K562 (cell line): Measurements from ENCODE around the gene OTOG. TPM values are rescaled to one million over a fixed set of nuclear protein-coding genes. Genes with fewer than 3 reads are reported as not detected.

Experiments used
- ATAC-seq: fragments of 200-7000 bp; cut with Tn5 transposase; 3 replicates; pipeline ENCODE4 v1.9.1; 2020; ENCODE audit warnings: moderate library complexity
- BruUV-seq: library from RNA; stranded (reverse); fragments of 400-500 nt; replicated peaks from 2 replicates; lab custom pipeline; 2021; lab: Mats Ljungman, UMichigan
- CTCF ChIA-PET: fragments of 300-600 bp; formaldehyde crosslinking; extraction: SDS; loops from one replicate; lab custom pipeline; 2021; ENCODE audit warnings: low intra/inter-chr PET ratio; lab: Yijun Ruan, JAX
- POLR2A ChIA-PET: fragments of 300-600, 350-650 bp; sonication (Branson Sonifier 250); formaldehyde crosslinking; extraction: SDS; loops from one replicate; lab custom pipeline; 2021; ENCODE audit warnings: antibody characterized with exemption, inconsistent platforms; lab: Yijun Ruan, JAX
- DNase-seq, 4 experiments: peaks; one replicate each; pipeline versions ENCODE4 v3.0.0 to v3.0.0-alpha.2; 2011 to 2018; ENCODE audit warnings: low spot score in 3 of 4, mixed read lengths in 3 of 4; ENCODE audit errors: extremely low read depth in 1 of 4
- FAIRE-seq: peaks from 2 replicates; lab custom pipeline; 2011; peaks lifted over from hg19 to GRCh38; lab: Jason Lieb, UNC
- H2AFZ ChIP-seq: 2 replicates; pipeline ENCODE4 v1.6.0; 2011; ENCODE audit warnings: low read depth, low read length, control low read depth, inconsistent platforms
- H3K27ac ChIP-seq: fragments of 200-600 bp; 3 replicates; pipeline ENCODE4 v1.8.0; 2011; ENCODE audit warnings: low read depth, mild to moderate bottlenecking, control low read depth, inconsistent platforms, low read length, moderate library complexity, mixed read lengths; ENCODE audit errors: extremely low read depth
- H3K27me3 ChIP-seq, 2 experiments: fragments of 300-600 bp in 1 of 2; 2 replicates in 1 of 2; 3 replicates in 1 of 2; pipeline versions ENCODE4 v1.6.0 to v1.8.0; 2011; ENCODE audit warnings: inconsistent platforms in 2 of 2, low read length in 2 of 2, mild to moderate bottlenecking in 1 of 2, mixed read lengths in 1 of 2, moderate library complexity in 1 of 2; ENCODE audit not compliant: control insufficient read depth in 2 of 2, insufficient read depth in 2 of 2
- H3K36me3 ChIP-seq: fragments of 300-600 bp; 3 replicates; pipeline ENCODE4 v1.8.0; 2011; ENCODE audit warnings: mild to moderate bottlenecking, low read length, inconsistent platforms; ENCODE audit not compliant: control insufficient read depth, insufficient read depth
- H3K4me1 ChIP-seq, 2 experiments: fragments of 200-600 bp in 1 of 2; replicated peaks in 1 of 2; 2 replicates in 1 of 2; 3 replicates in 1 of 2; pipeline versions ENCODE4 v1.5.1 to v1.8.0; 2011; ENCODE audit warnings: inconsistent platforms in 2 of 2, low read length in 2 of 2, mild to moderate bottlenecking in 1 of 2, mixed read lengths in 1 of 2, moderate library complexity in 1 of 2; ENCODE audit not compliant: control insufficient read depth in 2 of 2, insufficient read depth in 2 of 2
- H3K4me2 ChIP-seq: 2 replicates; pipeline ENCODE4 v1.6.1; 2011; ENCODE audit warnings: low read length, control low read depth, inconsistent platforms, mixed read lengths; ENCODE audit not compliant: insufficient read depth
- H3K4me3 ChIP-seq: fragments of 200-600 bp; sonication (generic), shearing (Covaris generic); 2 replicates; pipeline ENCODE4 v1.5.1; 2016; ENCODE audit warnings: control low read depth, inconsistent platforms
- H3K79me2 ChIP-seq: fragments of 200-600 bp; 3 replicates; pipeline ENCODE4 v1.8.0; 2011; ENCODE audit warnings: low read length, inconsistent platforms; ENCODE audit not compliant: control insufficient read depth, insufficient read depth
- H3K9ac ChIP-seq, 2 experiments: 2 replicates each; pipeline versions ENCODE4 v1.6.0 to v1.6.1; 2011; ENCODE audit warnings: low read depth in 2 of 2, low read length in 2 of 2, control low read depth in 1 of 2, inconsistent platforms in 1 of 2, mild to moderate bottlenecking in 1 of 2, mixed read lengths in 1 of 2; ENCODE audit not compliant: insufficient read depth in 1 of 2
- H3K9me1 ChIP-seq: one replicate; pipeline ENCODE4 v1.6.0; 2011; ENCODE audit warnings: inconsistent platforms, mild to moderate bottlenecking, low read length, moderate library complexity; ENCODE audit not compliant: control insufficient read depth, insufficient read depth
- H3K9me3 ChIP-seq: replicated peaks from 2 replicates; pipeline ENCODE4 v1.5.1; 2011; ENCODE audit warnings: low read depth, low read length, inconsistent platforms; ENCODE audit not compliant: control insufficient read depth, insufficient read depth
- H4K20me1 ChIP-seq: replicated peaks from 2 replicates; pipeline ENCODE4 v1.6.1; 2011; ENCODE audit warnings: low read length, inconsistent platforms, mixed read lengths; ENCODE audit not compliant: control insufficient read depth, insufficient read depth
- ARID1B ChIP-seq: fragments of 450-650 bp; IDR thresholded peaks from 2 replicates; pipeline ENCODE4 v1.6.1; 2016; ENCODE audit warnings: antibody characterized with exemption, mild to moderate bottlenecking, inconsistent platforms
- CCAR2 ChIP-seq: fragments of 200-400 bp; formaldehyde crosslinking; IDR thresholded peaks from 2 replicates; pipeline ENCODE4 v1.6.1; 2017; ENCODE audit warnings: mild to moderate bottlenecking, low read depth, low read length
- CEBPZ ChIP-seq: fragments of 150-350 bp; IDR thresholded peaks from 2 replicates; pipeline ENCODE4 v1.6.1; 2014; ENCODE audit warnings: low read depth, mild to moderate bottlenecking, low read length, borderline replicate concordance
- HCFC1 ChIP-seq: IDR thresholded peaks from 2 replicates; pipeline ENCODE4 v1.6.1; 2012; ENCODE audit warnings: low read depth, low read length, improper control_type of control experiment
- HDAC1 ChIP-seq, 2 experiments: fragments of 450-650 bp; IDR thresholded peaks; 2 replicates each; pipeline ENCODE4 v1.6.1; 2016 to 2017; ENCODE audit warnings: inconsistent platforms in 1 of 2, mild to moderate bottlenecking in 1 of 2, moderate library complexity in 1 of 2
- MTA2 ChIP-seq: fragments of 450-650 bp; IDR thresholded peaks from 2 replicates; pipeline ENCODE4 v1.6.1; 2016; ENCODE audit warnings: low read depth
- MTF1 ChIP-seq: fragments of 250-450 bp; sonication (Bioruptor Pico); IDR thresholded peaks from 2 replicates; pipeline ENCODE4 v1.9.0; 2021; ENCODE audit warnings: moderate library complexity, mild to moderate bottlenecking, inconsistent platforms, borderline replicate concordance
- POLR2AphosphoS2 ChIP-seq: IDR thresholded peaks from 2 replicates; pipeline ENCODE4 v1.6.1; 2012; ENCODE audit warnings: low read length, improper control_type of control experiment
- POLR2AphosphoS5 ChIP-seq: IDR thresholded peaks from 2 replicates; pipeline ENCODE4 v1.6.1; 2011; ENCODE audit warnings: mild to moderate bottlenecking, low read depth, low read length, moderate library complexity; ENCODE audit not compliant: control insufficient read depth, insufficient read depth
- RHOXF2B ChIP-seq: fragments of 250-450 bp; sonication (Bioruptor Pico); conservative IDR thresholded peaks from 2 replicates; pipeline ENCODE4 v1.5.1; 2021
- SAFB2 ChIP-seq: fragments of 200-400 bp; formaldehyde crosslinking; IDR thresholded peaks from 2 replicates; pipeline ENCODE4 v1.6.1; 2018; ENCODE audit warnings: borderline replicate concordance, low read length, low read depth, moderate library complexity; ENCODE audit not compliant: severe bottlenecking
- ZNF12 ChIP-seq: sonication (generic); formaldehyde crosslinking; IDR thresholded peaks from 2 replicates; pipeline ENCODE4 v1.4.0; 2020; ENCODE audit warnings: mild to moderate bottlenecking, missing genetic modification reagents
- WGBS: fragments of 100-300 bp; shearing (Covaris generic); methylation state at CpG from one replicate; pipeline ENCODE4 v1.1.6; 2016; ENCODE audit warnings: low coverage, mixed read lengths; ENCODE audit not compliant: insufficient coverage; ENCODE audit errors: missing lambda C conversion rate; 5-methylcytosine and 5-hydroxymethylcytosine counted together
- in situ Hi-C: fragments of 300-500 bp; cut with MboI; formaldehyde crosslinking; loops from 4 replicates; pipeline ENCODE4 v1.15.0; 2018; ENCODE audit warnings: inconsistent platforms, mixed read lengths
- intact Hi-C: fragments of 100-400 bp; cut with micrococcal nuclease; formaldehyde crosslinking; loops from 2 replicates; pipeline ENCODE4 v1.14.2; 2022
- polyA plus RNA-seq, 8 experiments: library from polyadenylated mRNA; depleted of rRNA in 4 of 8; stranded (reverse) in 5 of 8; unstranded in 3 of 8; fragments of >200 nt; fragmentation: Nextera tagmentation in 2 of 8; fragmentation: Illumina TruSeq in 1 of 8; extraction: Ambion mirVana in 2 of 8; extraction: Trizol in 1 of 8; gene quantifications; 2 replicates each; pipeline versions ENCODE4 v1.2.1 to v1.2.3, GENCODE V29; 2011 to 2014; ENCODE audit warnings: inconsistent platforms in 1 of 8, missing spikeins in 1 of 8
- total RNA-seq, 7 experiments: library from RNA; depleted of rRNA in 6 of 7; stranded (reverse); fragments of >200 nt in 6 of 7; fragmentation: Illumina TruSeq in 2 of 7; extraction: Trizol in 2 of 7; gene quantifications; 2 replicates each; pipeline versions ENCODE4 v1.2.1 to v1.2.3, GENCODE V29; 2011 to 2021; ENCODE audit warnings: low replicate concordance in 1 of 7

Gene OTOG
- total and polyA plus RNA-seq, 9 of the 15 experiments (the other 6 are each of a cell fraction or from before 2014, with no cell fraction given): not detected

- WGBS: 3% methylated on average over 5 of the region's 5 CpGs
- ChIA-PET POLR2A (no interaction called here), CTCF (no interaction called here)
- Histone ChIP-seq H3K4me2 (no peak overlapping the region), H2AFZ (no peak overlapping the region), H3K9me3 (no peaks in the 10 kb centered on the region), H3K36me3 (no peaks in the 10 kb centered on the region)
- no peak for TF ChIP-seq MTF1 (CRISPR knock-in tag)
- TF ChIP-seq ARID1B: no peak
- TF ChIP-seq CCAR2: no peak
- TF ChIP-seq HCFC1: no peak
- TF ChIP-seq MTA2: no peak
- no peak for TF ChIP-seq CEBPZ
- TF ChIP-seq RHOXF2B: no peak
- no peak for TF ChIP-seq ZNF12 (CRISPR knock-in tag)
- TF ChIP-seq HDAC1 (IDR thresholded peaks at IDR 0.05): no peak
- no peak for TF ChIP-seq POLR2AphosphoS2
- TF ChIP-seq SAFB2: no peak
- TF ChIP-seq POLR2AphosphoS5: no peak
- TF ChIP-seq, all 486 proteins: peak for 0
- no peak overlapping the region for H3K4me3 ChIP-seq
- H3K9me1 ChIP-seq: no peaks in the 10 kb centered on the region
- no peak overlapping the region for H3K27ac ChIP-seq
- H4K20me1 ChIP-seq: no peaks in the 10 kb centered on the region
- H3K27me3 ChIP-seq: peaks cover 5 to 29% of the 10 kb centered on the region in 2 experiments; a peak in 4 of 5 replicates
- H3K9ac ChIP-seq: 0 out of 4 replicates have a peak overlapping the region, but pooled peaks of 1 of the 2 experiments have one; percentile 35
- DNase-seq: no peak
- ATAC-seq: no peak
- intact Hi-C loops (no loop called here), in situ Hi-C loops (no loop called here)
- no peaks in the 10 kb centered on the region for H3K79me2 ChIP-seq
- peaks cover 0 to 7% of the 10 kb centered on the region in 2 experiments; a peak in 1 of 5 replicates for H3K4me1 ChIP-seq
- BruUV-seq: no TSS peak
- no peak for FAIRE-seq
Measured at GRCh38 chr11:17629113-17629512, 82.1 kb downstream of the OTOG start.
